SH-SY5Y (cell line): Measurements from ENCODE around the gene CDC42SE1.

Experiments used
- GATA2 ChIP-seq: IDR thresholded peaks from 2 replicates; pipeline ENCODE4 v1.6.1; 2011; ENCODE audit warnings: mild to moderate bottlenecking, low read depth, low read length
- GATA3 ChIP-seq: IDR thresholded peaks from 2 replicates; pipeline ENCODE4 v1.6.1; 2011; ENCODE audit warnings: low read depth, mild to moderate bottlenecking, low read length, moderate library complexity

GRCh38 chr1:151002051-151002450 is 57.4 kb downstream of the CDC42SE1 start:
- no peak for TF ChIP-seq GATA2
- no peak for TF ChIP-seq GATA3
